ENCODE measurements around the gene WDR88. TPM values are rescaled to one million over a fixed set of nuclear protein-coding genes. Genes with fewer than 3 reads are reported as not detected.

The WDR88 gene
- total and polyA plus RNA-seq, 10 of the 15 experiments (the other 5 are each of a cell fraction or from before 2014, with no cell fraction given): 0.19 to 0.34 TPM; not detected in 8

DNA sequence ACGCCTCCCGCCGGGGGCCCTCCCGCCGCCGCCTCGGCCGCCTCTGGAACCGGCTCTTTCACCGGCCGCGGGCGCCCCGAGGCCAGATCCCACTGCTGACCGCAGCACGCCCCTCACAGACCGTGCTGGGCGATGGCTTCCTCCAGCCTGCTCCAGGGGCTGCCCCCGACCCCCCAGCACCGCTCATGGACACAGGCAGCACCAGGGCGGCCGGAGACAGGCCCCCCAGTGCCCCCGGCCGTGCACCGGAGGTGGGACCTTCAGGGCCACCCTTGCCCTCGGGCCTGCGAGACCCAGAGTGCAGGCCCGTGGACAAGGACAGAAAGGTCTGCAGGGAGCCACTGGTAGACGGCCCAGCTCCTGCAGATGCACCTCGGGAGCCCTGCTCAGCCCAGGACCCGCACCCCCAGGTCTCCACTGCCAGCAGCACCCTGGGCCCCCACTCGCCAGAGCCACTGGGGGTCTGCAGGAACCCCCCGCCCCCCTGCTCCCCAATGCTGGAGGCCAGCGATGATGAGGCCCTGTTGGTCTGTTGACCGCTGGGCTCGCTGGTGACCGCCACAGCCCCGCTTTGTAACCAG, 75.2 kb downstream of the WDR88 start:
- H3K9ac ChIP-seq (ENCODE audit: control insufficient read depth, insufficient read depth, low read length): no peak overlapping the region
- in situ Hi-C loops (cut with MboI) (no loop called here), intact Hi-C loops (cut with micrococcal nuclease; ENCODE audit: unreplicated experiment) (no loop called here)
- ChIA-PET SMC1A (ENCODE audit: uncharacterized antibody, unreplicated experiment) (interaction anchor here (0.6 kb wide), 1 partner anchor 8 kb away, joined by 4 read pairs; no protein-coding TSS in a partner anchor), CTCF (no interaction called here), RAD21 (ENCODE audit: unreplicated experiment) (no interaction called here), POLR2A (no interaction called here)
- H3K9me3 ChIP-seq (replicated peaks; ENCODE audit: control insufficient read depth, insufficient read depth, low read length): no peaks in the 10 kb centered on the region
- no peaks in the 10 kb centered on the region for H3K4me1 ChIP-seq (ENCODE audit: control insufficient read depth, insufficient read depth, low read length)
- H3K36me3 ChIP-seq (ENCODE audit: control insufficient read depth in 2 of 2, insufficient read depth in 2 of 2, low read length in 1 of 2): no peaks in the 10 kb centered on the region
- WGBS (ENCODE audit: insufficient coverage, insufficient replicate concordance, low lambda C conversion rate, missing lambda C conversion rate): 52% methylated on average over 31 of the region's 38 CpGs
- H3K79me2 ChIP-seq (ENCODE audit: control insufficient read depth, insufficient read depth, low read length): no peaks in the 10 kb centered on the region
- H3K4me2 ChIP-seq (ENCODE audit: control insufficient read depth, insufficient read depth): no peak overlapping the region
- FAIRE-seq (no peak), ATAC-seq (no peak), DNase-seq (ENCODE audit: low read depth, low spot score) (no peak)
- no peak overlapping the region for H3K27ac ChIP-seq (ENCODE audit: control insufficient read depth, insufficient read depth)
- no TSS peak for BruUV-seq (replicated peaks)
- no peaks in the 10 kb centered on the region for H4K20me1 ChIP-seq (ENCODE audit: control insufficient read depth, insufficient read depth)
- H3K4me3 ChIP-seq: no peak overlapping the region
- H3K27me3 ChIP-seq (replicated peaks in 1 of 2; ENCODE audit: control insufficient read depth in 2 of 2, insufficient read depth in 2 of 2, low read length in 1 of 2): no peaks in the 10 kb centered on the region
- no peak overlapping the region for H2AFZ ChIP-seq (ENCODE audit: control insufficient read depth, low read depth, low read length)
- TF ChIP-seq, protein P1, sequence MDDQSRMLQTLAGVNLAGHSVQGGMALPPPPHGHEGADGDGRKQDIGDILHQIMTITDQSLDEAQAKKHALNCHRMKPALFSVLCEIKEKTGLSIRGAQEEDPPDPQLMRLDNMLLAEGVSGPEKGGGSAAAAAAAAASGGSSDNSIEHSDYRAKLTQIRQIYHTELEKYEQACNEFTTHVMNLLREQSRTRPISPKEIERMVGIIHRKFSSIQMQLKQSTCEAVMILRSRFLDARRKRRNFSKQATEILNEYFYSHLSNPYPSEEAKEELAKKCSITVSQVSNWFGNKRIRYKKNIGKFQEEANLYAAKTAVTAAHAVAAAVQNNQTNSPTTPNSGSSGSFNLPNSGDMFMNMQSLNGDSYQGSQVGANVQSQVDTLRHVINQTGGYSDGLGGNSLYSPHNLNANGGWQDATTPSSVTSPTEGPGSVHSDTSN (IDR thresholded peaks at IDR 0.05; ENCODE audit: insufficient replicate concordance, low read depth, low read length): no peak
- no peak for TF ChIP-seq IRF5 (IDR thresholded peaks at IDR 0.05; ENCODE audit: borderline replicate concordance)
- no peak for TF ChIP-seq STAT1 (conservative IDR thresholded peaks at IDR 0.05)
- TF ChIP-seq CHD4 (IDR thresholded peaks at IDR 0.05): no peak
- TF ChIP-seq, protein P2, sequence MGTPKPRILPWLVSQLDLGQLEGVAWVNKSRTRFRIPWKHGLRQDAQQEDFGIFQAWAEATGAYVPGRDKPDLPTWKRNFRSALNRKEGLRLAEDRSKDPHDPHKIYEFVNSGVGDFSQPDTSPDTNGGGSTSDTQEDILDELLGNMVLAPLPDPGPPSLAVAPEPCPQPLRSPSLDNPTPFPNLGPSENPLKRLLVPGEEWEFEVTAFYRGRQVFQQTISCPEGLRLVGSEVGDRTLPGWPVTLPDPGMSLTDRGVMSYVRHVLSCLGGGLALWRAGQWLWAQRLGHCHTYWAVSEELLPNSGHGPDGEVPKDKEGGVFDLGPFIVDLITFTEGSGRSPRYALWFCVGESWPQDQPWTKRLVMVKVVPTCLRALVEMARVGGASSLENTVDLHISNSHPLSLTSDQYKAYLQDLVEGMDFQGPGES (IDR thresholded peaks at IDR 0.05): no peak
- no peak for TF ChIP-seq PKNOX1 (IDR thresholded peaks at IDR 0.05)
- TF ChIP-seq, protein P3, sequence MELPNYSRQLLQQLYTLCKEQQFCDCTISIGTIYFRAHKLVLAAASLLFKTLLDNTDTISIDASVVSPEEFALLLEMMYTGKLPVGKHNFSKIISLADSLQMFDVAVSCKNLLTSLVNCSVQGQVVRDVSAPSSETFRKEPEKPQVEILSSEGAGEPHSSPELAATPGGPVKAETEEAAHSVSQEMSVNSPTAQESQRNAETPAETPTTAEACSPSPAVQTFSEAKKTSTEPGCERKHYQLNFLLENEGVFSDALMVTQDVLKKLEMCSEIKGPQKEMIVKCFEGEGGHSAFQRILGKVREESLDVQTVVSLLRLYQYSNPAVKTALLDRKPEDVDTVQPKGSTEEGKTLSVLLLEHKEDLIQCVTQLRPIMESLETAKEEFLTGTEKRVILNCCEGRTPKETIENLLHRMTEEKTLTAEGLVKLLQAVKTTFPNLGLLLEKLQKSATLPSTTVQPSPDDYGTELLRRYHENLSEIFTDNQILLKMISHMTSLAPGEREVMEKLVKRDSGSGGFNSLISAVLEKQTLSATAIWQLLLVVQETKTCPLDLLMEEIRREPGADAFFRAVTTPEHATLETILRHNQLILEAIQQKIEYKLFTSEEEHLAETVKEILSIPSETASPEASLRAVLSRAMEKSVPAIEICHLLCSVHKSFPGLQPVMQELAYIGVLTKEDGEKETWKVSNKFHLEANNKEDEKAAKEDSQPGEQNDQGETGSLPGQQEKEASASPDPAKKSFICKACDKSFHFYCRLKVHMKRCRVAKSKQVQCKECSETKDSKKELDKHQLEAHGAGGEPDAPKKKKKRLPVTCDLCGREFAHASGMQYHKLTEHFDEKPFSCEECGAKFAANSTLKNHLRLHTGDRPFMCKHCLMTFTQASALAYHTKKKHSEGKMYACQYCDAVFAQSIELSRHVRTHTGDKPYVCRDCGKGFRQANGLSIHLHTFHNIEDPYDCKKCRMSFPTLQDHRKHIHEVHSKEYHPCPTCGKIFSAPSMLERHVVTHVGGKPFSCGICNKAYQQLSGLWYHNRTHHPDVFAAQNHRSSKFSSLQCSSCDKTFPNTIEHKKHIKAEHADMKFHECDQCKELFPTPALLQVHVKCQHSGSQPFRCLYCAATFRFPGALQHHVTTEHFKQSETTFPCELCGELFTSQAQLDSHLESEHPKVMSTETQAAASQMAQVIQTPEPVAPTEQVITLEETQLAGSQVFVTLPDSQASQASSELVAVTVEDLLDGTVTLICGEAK (IDR thresholded peaks at IDR 0.05; ENCODE audit: borderline replicate concordance): no peak
- no peak for TF ChIP-seq MYC (IDR thresholded peaks at IDR 0.05; ENCODE audit: insufficient read depth, insufficient read length, insufficient replicate concordance, low read length, severe bottlenecking)
- no peak for TF ChIP-seq ATF2 (IDR thresholded peaks at IDR 0.05; ENCODE audit: low read length)
- TF ChIP-seq SKIL (IDR thresholded peaks at IDR 0.05; ENCODE audit: low read depth, poor library complexity, severe bottlenecking): no peak

All from GM12878 (cell line).